Activated T-cell treated with anti-CD3 and anti-CD28 coated beads, Interleukin-2, amount 50 U/mL, for 72 hours (primary cell): ENCODE data around the gene PRCD. TPM values are rescaled to one million over a fixed set of nuclear protein-coding genes. Genes with fewer than 3 reads are reported as not detected.

Experiments
- ATAC-seq, 2 donors: fragments of 150-1000 bp; cut with Tn5 transposase; replicated peaks in 1 of 2; 2 replicates each; pipeline ENCODE4 v1.10.0; 2021; ENCODE audit warnings: moderate library complexity in 2 of 2, mild to moderate bottlenecking in 1 of 2
- DNase-seq, 2 donors: peaks; one replicate each; pipeline ENCODE4 v3.0.0; 2021 to 2022; ENCODE audit warnings: mixed read lengths in 1 of 2
- H3K27ac Mint-ChIP-seq: one replicate; pipeline ENCODE4 v1.8.0; 2022; ENCODE audit warnings: mild to moderate bottlenecking, moderate library complexity, mixed read lengths
- H3K27me3 Mint-ChIP-seq: one replicate; pipeline ENCODE4 v1.8.0; 2022; ENCODE audit warnings: low read depth, mixed read lengths
- H3K36me3 Mint-ChIP-seq, 2 donors: one replicate each; pipeline ENCODE4 v1.8.0; 2022; ENCODE audit warnings: mixed read lengths in 2 of 2, mild to moderate bottlenecking in 1 of 2; ENCODE audit not compliant: insufficient read depth in 2 of 2
- H3K4me1 Mint-ChIP-seq: one replicate; pipeline ENCODE4 v1.8.0; 2022; ENCODE audit warnings: low read depth, mixed read lengths
- H3K4me3 Mint-ChIP-seq, 2 donors: one replicate each; pipeline ENCODE4 v1.8.0; 2022; ENCODE audit warnings: mild to moderate bottlenecking in 2 of 2, mixed read lengths in 2 of 2, moderate library complexity in 2 of 2
- H3K9me3 Mint-ChIP-seq, 2 donors: one replicate each; pipeline ENCODE4 v1.8.0; 2022; ENCODE audit warnings: mixed read lengths in 2 of 2
- total RNA-seq, 2 donors: library from RNA; stranded (reverse); gene quantifications; one replicate each; pipeline ENCODE4 v1.2.3, GENCODE V29; 2022

The PRCD gene, protein sequence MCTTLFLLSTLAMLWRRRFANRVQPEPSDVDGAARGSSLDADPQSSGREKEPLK
- 1 to 10 TPM; 1.1 to 1.5 TPM for total RNA-seq

DNA sequence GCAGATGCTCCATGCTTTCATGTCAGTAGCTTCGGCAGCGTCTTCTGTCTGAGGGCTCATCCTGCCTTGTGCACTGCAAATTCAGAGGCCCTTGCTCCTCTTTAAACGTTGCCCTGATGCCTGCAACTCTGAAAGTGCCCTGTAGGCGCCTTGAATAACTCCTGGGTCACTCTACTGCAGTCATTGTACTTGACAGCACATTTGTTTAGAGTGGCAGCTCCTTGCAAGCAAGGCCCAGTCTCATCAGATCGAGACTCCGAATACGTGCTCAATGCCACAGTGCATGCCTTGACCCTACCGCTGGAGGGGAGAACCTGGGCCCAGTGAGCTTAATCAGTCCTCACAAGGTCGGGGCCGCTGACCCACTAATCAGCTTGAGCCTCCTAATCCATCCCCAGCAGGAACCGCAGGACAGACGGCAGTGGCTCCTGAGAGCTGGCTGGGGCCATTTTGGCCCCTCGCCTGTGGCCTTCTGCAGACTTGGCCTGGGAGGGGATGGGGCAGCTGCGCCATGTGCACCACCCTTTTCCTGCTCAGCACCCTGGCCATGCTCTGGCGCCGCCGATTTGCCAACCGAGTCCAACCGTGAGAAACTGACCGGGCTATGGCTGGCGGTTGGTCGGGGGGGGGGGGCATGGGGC, at the start of gene PRCD:
Gene PRCD (plus strand): TSS at position 414 of the 641 bp plus-strand sequence. CDS start 98 bp downstream, at position 512.
- Mint-ChIP-seq H3K27me3 (peaks cover 34% of the 10 kb centered on the region), H3K9me3 (no peaks in the 10 kb centered on the region), H3K4me3 (peak within 1 kb of the TSS in 1 of 2 donors; percentile 65), H3K27ac (no peak within 1 kb of the TSS), H3K36me3 (no peaks in the 10 kb centered on the region), H3K4me1 (no peaks in the 10 kb centered on the region)
- no peak for ATAC-seq
- no peak for DNase-seq

DNA sequence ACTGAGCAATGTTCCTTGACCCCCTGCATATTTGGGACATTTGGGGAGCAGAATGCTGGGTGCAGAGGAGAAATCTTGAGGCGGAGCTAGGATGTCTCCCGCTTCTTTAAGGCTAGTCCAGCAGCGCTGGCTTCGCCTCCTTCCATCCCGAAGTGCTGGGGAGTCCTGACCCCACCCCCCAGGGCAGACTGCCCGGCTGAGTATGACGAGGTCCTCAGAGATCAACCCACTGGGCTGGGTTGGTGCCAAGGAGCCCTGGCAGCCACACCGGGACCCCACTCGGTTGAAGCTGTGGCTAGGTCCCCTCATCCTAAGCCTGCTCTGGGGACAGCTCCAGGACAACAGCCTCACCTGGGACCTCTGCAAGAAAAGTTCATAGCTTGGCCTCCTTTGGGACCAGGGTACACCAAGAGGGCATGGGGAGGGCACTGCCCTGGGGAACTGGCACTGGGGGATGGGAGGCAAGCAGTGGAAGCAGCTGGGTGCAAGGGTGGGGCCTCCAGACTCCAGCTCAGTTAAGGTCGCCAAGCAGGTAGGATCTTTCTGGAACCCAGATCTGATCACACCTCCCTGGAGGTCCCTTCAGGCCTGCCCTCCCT, 49.6 kb upstream of the PRCD start:
- ATAC-seq (no peak), DNase-seq (no peak)
- Mint-ChIP-seq H3K9me3 (no peaks in the 10 kb centered on the region), H3K4me1 (peaks cover 30% of the 10 kb centered on the region), H3K36me3 (peaks cover 0 to 4% of the 10 kb centered on the region in 2 donors), H3K27me3 (no peaks in the 10 kb centered on the region), H3K27ac (no peak overlapping the region), H3K4me3 (no peak overlapping the region)

DNA sequence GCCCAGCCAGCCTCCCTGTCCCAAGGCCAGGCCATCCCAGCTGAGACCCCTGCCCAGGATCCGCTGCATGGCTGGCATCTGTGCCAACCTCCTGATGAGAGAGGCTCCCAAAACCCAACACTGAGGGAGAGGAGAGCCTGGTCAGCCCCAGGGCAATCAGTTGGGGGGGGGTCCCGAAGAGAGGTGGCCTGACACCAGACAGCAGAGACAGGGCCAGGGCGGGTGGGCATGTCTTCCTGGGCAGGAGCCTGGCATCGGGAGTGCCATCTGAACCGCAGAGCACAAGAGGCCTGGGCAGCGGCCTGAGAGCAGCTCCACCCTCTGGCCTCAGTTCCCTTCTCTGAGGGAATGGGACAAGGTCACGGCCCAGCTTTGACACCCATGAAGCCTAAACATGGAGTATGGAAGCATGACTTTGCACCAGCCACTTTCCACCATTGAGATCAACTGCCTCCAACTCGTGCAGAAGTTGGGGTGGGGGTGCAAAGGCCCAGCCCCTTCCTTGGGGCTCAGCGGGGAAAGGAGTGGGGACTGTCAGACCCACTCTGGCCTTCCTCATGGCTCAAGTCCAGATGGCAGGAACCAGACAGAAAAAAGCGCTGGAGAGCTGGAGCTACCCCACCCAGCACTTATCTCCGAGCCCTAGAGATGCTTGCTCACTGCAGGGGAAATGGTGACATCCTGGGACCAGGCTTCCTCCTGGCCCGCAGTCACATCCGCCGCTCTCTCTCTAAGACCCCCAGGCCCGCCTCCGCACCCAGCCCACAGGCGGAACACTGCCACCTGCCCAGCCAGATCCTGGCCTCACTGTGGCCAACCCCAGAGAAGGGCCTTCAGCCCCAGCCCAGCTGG, 48.3 kb upstream of the PRCD start:
- Mint-ChIP-seq H3K36me3 (peaks cover 0 to 4% of the 10 kb centered on the region in 2 donors), H3K4me1 (peaks cover 33% of the 10 kb centered on the region), H3K27ac (no peak overlapping the region), H3K27me3 (no peaks in the 10 kb centered on the region), H3K4me3 (peak overlapping the region; percentile 8 to 92), H3K9me3 (no peaks in the 10 kb centered on the region)
- ATAC-seq (no peak), DNase-seq (no peak)

DNA sequence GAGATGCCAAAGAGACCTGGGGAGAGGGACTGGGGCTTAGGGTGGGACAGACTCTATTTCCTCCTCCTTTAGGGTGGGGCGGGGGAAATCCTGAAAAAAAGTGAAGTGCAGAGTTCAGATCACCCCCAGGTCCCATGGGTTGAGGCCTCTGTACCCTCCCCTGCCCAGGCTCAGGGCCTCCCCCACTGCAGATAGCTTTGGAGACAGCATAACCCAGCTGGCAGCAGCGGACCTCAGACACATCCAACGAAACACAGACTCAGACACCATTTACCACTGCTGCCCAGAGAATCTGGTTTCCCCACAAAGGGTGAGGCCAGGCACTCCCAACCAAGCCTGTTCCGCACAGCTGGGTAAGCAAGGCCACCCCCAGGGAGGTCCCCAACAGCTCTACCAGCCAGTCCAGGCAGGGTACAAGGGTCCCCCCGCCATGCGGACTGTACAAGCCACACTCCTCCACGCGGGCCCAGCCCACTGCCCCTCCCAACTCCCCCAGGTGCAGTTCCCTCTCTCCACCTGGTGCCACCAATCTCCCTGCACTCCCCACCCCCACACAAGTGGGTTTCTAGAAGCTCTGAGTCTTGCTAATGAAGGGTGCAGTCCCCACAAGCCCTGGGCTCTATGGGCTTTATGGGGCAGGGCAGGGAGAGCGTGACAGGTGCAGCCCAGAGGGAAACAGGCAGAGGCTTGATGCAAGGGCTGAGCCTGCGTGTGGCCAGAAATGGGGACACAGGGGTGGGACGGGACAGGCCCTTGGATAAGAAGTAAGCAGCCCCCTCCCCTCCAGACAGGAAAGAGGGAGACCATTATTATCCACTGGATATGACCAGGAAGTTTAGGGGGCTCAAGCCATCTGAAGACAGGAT, 47.5 kb upstream of the PRCD start:
- ATAC-seq, result peak; percentile 25 to 41
- peak in 1 of 2 donors; percentile 32 for DNase-seq
- Mint-ChIP-seq H3K36me3 (peaks cover 0 to 4% of the 10 kb centered on the region in 2 donors), H3K27ac (peak overlapping the region; percentile 83), H3K9me3 (no peaks in the 10 kb centered on the region), H3K4me1 (peaks cover 42% of the 10 kb centered on the region), H3K27me3 (no peaks in the 10 kb centered on the region), H3K4me3 (peak overlapping the region; percentile 85 to 92)

DNA sequence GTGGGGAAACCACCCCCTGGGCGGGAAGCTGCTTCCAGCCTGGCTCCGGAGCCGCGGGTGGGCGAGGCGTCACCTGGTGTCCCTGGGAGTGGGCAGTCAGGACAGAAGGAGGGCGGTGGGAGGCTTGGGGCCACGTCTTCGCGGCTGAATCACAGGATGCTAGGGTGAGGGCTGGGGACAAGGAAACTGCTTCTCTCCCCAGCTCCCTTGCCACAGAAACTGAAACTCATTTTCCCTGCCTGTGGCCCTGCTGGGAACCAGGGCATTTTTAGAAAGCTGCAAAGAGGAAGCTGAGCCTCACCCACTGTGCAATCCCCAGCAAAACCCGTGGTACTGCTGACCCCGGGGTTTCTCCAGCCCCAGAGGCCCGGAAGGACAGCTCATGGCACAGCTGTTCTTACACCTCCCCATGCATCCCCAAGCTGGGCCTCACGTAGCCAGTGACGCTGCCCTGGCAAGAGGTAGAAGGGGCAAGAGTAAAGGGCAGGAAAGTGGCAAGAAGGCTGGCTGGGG, 46.8 kb upstream of the PRCD start:
- no peaks in the 10 kb centered on the region for H3K9me3 Mint-ChIP-seq
- ATAC-seq, result peak; percentile 72 to 82
- H3K4me1 Mint-ChIP-seq, result peaks cover 48% of the 10 kb centered on the region
- H3K27me3 Mint-ChIP-seq, result no peaks in the 10 kb centered on the region
- peak overlapping the region; percentile 83 for H3K27ac Mint-ChIP-seq
- DNase-seq, result peak; percentile 54 to 69
- peak overlapping the region; percentile 85 to 92 for H3K4me3 Mint-ChIP-seq
- H3K36me3 Mint-ChIP-seq, result no peaks in the 10 kb centered on the region

DNA sequence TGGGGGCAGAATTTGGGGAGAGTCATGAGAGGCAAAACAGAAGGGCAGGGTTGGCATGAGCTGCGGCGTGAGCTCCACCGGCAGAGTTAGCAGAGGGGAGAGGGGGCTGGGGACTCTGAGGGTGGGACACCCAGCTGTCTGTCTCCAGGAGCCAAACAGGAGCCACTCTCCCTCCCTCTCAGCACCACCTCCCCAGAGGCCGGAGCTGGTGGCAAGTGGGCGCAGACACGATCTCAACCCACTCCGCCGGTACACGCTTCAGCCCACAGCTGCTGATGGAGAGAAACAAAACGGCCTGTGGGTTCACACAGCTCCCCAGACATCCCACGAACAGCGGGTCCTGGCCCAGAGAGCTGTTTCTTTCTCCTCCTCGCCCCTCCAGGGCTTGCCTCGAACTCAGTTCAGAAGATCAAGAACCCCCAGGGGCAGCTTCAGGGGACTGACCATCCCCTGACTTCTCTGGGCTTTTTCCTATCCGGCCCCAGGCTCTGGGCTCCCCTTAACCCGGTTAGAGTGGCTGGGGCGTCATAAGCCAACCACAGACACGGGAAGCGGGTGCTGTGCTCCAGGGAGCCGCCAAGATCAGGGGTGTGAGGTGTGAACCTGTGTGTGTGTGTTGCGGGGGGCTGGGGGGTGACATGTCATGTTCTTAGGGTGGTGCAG, 46.2 kb upstream of the PRCD start:
- Mint-ChIP-seq H3K27ac (peak overlapping the region; percentile 83), H3K27me3 (no peaks in the 10 kb centered on the region), H3K4me1 (peaks cover 54% of the 10 kb centered on the region), H3K4me3 (peak overlapping the region; percentile 85 to 92), H3K36me3 (no peaks in the 10 kb centered on the region), H3K9me3 (no peaks in the 10 kb centered on the region)
- ATAC-seq (peak; percentile 21 to 24), DNase-seq (no peak)

DNA sequence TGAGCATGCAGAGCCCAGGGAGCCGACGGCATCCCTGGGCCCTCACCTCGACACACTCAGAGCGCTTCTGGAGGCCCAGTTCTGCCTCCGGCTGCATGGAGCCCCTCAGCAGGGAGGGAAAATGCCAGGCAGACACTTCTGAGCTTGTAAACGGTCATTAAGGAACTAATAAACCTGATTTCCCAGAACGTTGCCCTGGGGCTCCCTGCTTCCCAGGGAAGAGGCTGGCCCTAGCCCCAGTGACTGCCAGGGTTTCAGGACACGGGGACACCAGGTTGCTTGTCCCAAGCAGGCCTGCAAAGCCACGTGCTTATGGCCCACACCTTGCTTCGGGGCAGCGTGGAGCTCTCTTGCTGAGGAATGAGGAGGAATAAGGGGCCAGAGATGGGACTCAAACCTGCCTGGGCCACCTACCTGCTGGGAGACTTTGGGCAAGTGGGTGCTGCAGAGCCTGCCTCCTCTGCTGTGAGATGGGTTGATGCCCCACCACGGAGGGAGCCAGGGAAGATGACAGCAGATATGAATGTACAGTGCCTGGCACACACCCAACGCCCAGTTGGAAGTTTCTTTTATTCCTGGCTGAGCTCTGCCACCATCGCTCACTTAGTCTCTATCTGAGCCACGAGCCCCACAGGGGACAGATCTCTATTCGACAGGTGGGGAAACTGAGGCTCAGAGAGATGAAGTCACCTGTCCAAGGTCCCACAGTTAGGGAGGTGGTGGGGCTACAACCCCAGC, 44.0 kb upstream of the PRCD start:
- H3K27me3 Mint-ChIP-seq, result no peaks in the 10 kb centered on the region
- H3K9me3 Mint-ChIP-seq, result no peaks in the 10 kb centered on the region
- no peak for DNase-seq
- no peak overlapping the region for H3K4me3 Mint-ChIP-seq
- no peak for ATAC-seq
- H3K4me1 Mint-ChIP-seq, result peaks cover 70% of the 10 kb centered on the region
- H3K27ac Mint-ChIP-seq, result peak overlapping the region; percentile 31
- H3K36me3 Mint-ChIP-seq, result no peaks in the 10 kb centered on the region

DNA sequence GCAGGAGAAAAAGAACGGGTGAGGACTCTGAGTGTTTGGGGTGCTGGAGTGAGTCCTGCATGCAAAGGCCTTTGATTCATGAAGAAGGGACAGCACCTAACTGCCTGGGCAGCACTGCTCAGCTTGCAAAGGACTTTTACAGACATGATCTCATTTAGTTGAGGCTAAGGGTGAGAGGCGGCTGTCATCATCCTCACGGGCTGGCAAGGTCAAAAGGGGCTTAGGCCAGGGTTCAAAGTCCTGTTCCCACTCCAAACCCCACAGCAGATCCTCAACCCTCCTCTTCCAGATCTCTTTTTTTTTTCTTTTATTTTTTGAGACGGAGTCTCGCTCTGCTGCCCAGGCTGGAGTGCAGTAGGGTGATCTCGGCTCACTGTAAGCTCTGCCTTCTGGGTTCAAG, 43.4 kb upstream of the PRCD start:
- peaks cover 73% of the 10 kb centered on the region for H3K4me1 Mint-ChIP-seq
- no peak overlapping the region for H3K4me3 Mint-ChIP-seq
- peak overlapping the region; percentile 31 for H3K27ac Mint-ChIP-seq
- H3K36me3 Mint-ChIP-seq, result no peaks in the 10 kb centered on the region
- ATAC-seq (no peak), DNase-seq (no peak)
- no peaks in the 10 kb centered on the region for H3K9me3 Mint-ChIP-seq
- H3K27me3 Mint-ChIP-seq, result no peaks in the 10 kb centered on the region

DNA sequence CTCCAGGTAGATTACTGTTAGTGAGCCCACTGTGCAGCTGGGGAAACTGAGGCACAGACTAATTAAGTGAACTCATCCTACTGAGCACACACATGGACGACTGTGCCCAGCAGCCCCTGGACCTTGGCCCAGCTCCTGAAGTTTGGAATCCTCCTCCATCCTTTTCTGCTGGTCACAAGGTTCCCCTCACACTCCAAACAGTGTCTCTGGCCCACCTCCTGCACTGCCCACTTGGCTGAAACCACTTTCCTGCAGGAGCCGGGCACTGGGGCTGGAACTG, 42.2 kb upstream of the PRCD start:
- Mint-ChIP-seq H3K27me3 (no peaks in the 10 kb centered on the region), H3K27ac (no peak overlapping the region), H3K4me1 (peaks cover 72% of the 10 kb centered on the region), H3K36me3 (no peaks in the 10 kb centered on the region), H3K9me3 (no peaks in the 10 kb centered on the region), H3K4me3 (no peak overlapping the region)
- ATAC-seq, result no peak
- DNase-seq, result no peak

DNA sequence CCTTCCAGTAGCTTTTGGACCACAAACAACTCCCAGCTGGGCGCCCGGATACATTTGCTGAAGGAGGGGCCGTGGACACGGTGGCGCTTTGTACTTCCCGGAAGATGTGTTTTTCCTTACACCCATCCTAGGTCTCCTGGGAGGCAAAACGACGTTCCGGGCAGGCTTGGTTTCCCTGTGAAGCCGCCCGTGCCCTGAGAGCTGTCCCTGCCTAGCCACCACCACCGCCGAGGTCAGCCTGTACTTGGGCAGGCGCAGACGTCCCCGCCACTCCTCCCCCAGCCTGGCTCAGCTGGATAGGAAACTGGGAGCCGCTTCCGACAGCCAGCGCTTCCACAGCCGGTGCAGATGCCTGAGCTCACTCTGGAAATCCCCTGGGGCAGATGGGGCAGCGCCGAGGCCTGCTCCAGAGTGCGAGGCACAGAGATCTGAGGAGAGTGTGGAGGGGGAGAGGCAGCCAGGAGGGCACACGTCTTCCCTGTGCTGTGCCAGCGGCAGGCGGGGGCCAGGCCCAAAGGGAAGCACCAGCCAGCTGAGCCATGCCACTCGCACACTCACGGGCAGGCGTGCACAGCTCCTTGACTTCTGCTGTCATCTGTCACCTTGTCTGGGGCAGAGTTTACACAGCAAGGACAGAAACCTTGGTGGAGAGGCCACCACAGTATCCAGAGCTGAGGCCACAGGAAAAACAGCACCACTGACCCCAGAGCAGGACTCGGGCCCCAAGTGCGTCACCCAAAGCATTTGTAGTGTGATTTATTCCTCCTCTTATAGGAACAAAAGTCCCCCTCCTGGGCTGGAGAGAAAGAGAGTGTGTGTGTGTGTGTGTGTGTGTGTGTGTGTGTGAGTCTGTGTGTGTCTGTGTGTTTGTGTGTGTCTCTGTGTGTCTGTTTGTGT, 41.6 kb upstream of the PRCD start:
- DNase-seq (no peak), ATAC-seq (no peak)
- Mint-ChIP-seq H3K4me1 (peaks cover 66% of the 10 kb centered on the region), H3K27ac (peak overlapping the region; percentile 17), H3K9me3 (no peaks in the 10 kb centered on the region), H3K36me3 (no peaks in the 10 kb centered on the region), H3K4me3 (peak overlapping the region; percentile 29 to 62), H3K27me3 (no peaks in the 10 kb centered on the region)

DNA sequence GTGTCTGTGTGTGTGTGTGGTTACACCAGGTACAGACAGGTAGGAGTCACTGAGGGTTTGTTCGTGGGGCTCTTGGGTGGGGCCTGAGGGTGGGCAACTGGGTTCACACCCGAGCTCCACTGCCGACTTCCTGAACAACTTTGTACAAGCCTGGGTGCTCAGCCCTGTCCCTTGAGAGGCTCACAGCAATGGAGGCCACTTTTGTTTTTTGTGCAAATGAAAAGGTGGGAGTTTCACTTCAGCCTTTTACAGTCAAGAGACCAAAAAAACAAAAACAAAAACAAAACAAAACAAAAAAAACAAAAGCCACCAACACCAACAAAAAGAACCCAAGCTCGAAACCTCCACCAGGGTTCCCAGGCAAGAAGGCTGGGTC, 41.0 kb upstream of the PRCD start:
- H3K27me3 Mint-ChIP-seq, result no peaks in the 10 kb centered on the region
- H3K9me3 Mint-ChIP-seq, result no peaks in the 10 kb centered on the region
- no peak overlapping the region for H3K27ac Mint-ChIP-seq
- H3K4me3 Mint-ChIP-seq, result peak overlapping the region; percentile 20 to 29
- no peaks in the 10 kb centered on the region for H3K36me3 Mint-ChIP-seq
- peaks cover 60% of the 10 kb centered on the region for H3K4me1 Mint-ChIP-seq
- ATAC-seq (no peak), DNase-seq (no peak)
